NCI-H345 treated with DMSO at 0.1 percent for 48 hours (cell line): ENCODE results near the gene SBNO2.
A peak's percentile ranks its signal among the peaks of the same experiment; 100 is the strongest.
"Not testable (repeated sequence)": the region's sequence is repeated elsewhere in the genome, so short reads cannot be mapped to it uniquely, and the experiment has no call there.

ENCODE experiments used
- DNase-seq: peaks from one replicate; lab custom pipeline; 2025; ENCODE audit not compliant: unreplicated experiment; lab: John Stamatoyannopoulos, UW

Gene SBNO2

DNA sequence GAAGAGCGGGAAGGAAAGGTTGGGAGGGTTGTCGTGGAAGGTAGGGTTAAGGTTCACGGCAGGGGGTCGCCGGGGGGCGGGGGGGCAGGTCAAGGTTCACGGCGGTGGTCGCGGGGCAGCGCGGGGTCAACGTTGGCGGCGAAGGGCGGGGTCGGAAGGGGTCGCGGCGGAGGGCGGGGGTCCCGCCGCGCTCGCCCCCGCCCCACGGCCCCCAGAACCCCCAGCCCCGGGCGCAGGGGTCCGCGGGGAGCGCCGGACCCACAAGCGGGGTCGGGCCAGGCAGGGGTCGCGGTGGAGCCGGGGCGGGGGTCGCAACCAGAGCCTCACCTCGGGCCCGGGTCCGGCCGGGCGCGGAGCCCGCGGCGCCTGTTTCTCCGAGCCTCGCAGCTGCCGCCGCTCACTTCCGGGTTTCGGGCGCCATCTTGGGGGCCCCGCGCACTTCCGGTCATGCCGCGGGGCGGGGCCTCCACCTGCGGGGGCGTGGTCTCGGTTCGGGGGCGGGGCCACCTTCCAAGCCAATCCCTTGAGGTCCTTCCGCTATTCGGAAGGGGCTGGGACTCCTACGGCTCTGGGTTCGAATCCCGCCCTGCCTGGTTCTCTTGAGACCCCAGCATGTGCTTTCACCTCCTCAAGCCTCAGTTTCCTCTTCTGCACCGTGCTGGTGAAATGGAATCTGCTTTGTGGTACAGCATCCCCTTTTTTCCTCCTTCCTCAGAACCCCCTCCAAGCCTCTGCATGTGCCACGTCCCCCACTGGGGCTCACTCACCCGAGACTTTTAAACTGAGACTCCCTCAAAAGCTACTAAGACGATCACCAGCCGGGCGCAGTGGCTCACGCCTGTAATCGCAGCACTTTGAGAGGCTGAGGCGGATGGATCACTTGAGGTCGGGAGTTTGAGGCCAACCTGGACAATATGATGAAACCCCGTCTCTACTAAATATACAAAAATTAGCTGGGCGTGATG lies at the start of gene SBNO2:
TSS of gene SBNO2 (minus strand) at position 424 of the 965 bp plus-strand sequence. CDS start 19,992 bp downstream, outside the sequence.
- peak; percentile 31 for DNase-seq

DNA sequence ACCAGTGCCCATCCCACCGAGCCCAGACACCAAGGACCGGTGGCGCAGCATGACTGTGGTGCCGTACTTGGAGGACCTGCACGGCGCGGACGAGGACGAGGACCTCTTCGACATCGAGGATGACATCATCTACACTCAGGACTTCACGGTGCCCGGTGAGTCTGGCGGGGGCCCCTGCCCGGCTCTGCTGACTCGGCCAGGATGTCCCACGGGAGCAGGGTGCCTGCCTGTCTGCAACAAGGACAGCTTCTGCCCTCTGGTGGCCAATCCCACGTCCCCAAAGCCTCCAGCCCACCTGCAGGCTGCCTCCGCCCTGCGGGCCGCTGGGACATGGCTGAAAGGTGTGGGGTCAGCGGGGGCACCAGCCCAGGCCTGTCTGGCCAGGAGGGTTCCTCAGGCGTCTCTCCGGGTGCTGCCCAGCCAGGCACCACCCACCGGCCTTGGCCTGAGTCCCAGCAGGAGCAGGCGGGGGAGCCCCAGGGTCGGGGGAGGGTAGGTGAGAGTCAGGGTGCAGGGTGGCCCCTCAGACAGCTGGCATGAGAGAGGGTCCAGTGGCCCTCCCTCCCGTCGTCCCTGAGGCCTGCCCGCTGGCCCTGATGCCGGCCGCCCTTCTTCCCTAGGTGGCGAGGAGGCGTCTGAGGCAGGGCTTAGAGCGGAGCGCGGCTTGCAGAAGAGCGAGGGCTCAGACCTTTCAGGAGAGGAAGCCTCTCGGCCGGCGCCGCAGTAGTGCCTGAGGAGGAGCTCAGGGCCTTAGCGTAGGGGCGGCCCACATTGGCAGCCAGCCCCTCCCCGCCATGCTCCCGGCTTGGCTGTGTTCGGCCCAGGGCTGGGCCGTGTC lies 49.2 kb upstream of the SBNO2 start:
- no peak for DNase-seq

DNA sequence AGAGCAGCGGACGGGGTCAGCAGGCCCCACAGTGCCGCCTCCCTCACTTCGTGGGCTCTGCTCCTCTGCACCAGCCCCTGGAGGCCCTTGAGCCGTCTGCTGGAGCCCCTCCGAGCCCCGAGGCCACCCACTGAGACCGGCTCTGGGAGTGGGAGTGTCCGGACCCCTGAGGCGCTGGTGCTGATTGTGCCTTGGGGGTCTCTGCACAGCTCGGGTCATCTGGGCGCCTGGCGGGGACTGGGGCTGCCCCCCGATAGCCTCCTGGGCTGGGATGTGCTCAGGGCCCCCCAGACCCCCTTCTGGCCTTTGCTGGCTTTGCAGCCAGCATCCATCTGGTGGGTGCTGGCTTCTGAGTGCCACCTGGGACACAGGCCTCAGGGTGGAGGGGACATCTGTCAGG lies 48.3 kb upstream of the SBNO2 start:
- no peak for DNase-seq

- no peak for DNase-seq
Measured at GRCh38 chr19:1221904-1222255, 47.8 kb upstream of the SBNO2 start.

DNA sequence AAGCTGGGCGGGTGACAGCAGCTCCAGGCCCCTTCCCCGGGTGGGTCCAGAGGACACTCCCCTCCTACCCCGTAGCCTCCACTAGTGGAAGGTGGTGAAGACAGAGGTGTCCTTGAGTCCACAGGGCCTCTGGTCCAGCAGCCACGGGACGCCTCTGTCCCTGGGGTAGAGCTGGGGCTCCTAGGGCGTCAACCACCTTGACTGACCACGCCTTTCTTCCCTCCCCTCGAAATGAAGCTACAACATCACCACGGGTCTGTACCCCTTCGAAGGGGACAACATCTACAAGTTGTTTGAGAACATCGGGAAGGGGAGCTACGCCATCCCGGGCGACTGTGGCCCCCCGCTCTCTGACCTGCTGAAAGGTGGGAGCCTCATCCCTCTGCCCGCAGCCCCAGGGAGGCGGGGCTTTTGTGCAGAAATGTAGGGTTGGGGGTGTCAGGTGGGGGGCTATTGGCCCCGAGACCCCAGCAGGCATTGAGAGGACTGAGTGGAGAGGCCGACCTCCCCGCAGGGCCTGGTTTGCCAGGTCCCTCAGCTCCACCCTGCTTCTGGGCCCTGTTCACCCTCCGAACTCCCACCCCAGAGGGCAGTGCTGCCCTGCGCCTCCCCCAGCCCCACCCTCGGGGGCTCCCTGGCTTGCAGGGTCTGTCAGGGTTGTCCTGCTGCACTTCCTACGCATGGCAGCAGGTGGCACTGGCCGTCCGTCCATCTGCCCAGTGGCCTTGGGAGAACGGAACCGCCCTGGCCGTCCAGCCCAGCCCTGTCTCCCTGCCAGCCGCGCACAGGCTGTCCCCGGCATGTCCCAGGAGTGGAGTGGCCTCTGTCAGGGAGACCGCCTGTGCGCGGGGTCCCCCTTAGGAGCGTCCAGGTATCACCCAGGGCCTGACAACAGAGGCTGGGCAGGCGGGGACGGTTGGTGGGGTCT lies 47.2 kb upstream of the SBNO2 start:
- no peak for DNase-seq

DNA sequence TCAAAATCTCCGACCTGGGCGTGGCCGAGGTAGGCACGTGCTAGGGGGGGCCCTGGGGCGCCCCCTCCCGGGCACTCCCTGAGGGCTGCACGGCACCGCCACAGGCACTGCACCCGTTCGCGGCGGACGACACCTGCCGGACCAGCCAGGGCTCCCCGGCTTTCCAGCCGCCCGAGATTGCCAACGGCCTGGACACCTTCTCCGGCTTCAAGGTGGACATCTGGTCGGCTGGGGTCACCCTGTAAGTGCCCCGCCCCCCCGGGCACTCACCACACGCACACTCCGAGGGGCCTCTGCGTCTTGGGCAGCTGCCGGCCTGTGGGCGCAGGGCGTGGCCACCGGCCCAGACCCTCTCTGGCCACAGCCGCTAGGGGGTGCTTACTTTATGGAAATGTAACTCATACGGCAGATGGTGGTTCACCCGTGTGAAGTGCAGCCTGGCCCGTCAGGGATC lies 46.4 kb upstream of the SBNO2 start:
- DNase-seq, result no peak

- DNase-seq, result no peak
Measured at GRCh38 chr19:1219786-1220476, 45.9 kb upstream of the SBNO2 start.

DNA sequence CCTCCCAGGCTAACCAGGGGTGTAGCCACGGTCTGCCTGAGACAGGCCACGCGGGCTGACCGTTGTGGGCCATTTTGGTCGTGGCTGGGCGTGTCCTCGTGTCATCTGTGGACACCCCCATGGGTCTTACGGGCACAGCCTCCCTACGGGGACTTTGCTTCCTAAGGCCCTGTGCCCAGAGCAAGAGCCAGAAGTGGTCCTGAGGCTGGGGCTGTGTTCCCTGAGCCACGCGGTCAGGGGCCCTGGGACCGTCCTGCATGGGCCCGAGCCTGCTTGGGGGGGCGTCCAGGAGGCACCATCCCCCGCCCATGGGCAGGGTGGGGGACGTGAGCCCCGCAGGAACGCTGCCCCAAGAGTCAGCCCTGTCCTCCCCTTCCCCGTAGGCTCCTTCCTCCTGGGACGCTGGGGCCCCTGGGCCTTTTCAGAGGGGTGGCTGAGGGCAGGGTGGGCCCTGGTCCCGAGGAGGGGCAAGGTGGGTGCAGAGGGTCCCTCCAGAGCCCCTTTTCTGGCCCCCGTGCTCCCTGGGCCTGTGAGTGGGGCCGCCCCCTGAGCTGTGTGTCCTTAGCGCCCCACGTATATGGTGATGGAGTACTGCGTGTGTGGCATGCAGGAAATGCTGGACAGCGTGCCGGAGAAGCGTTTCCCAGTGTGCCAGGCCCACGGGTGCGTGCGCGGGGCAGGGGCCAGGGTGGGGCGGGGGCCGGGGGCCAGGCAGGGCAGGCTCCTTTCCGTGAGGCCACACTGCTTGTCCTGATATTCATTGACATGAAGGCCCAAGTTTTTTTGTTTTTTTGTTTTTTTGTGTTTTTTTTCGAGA lies 44.9 kb upstream of the SBNO2 start:
- DNase-seq, result no peak

GRCh38 chr19:1217366-1217765 lies 43.3 kb upstream of the SBNO2 start:
- DNase-seq, result no peak

GRCh38 chr19:1216756-1217155 lies 42.7 kb upstream of the SBNO2 start:
- DNase-seq, result no peak

DNA sequence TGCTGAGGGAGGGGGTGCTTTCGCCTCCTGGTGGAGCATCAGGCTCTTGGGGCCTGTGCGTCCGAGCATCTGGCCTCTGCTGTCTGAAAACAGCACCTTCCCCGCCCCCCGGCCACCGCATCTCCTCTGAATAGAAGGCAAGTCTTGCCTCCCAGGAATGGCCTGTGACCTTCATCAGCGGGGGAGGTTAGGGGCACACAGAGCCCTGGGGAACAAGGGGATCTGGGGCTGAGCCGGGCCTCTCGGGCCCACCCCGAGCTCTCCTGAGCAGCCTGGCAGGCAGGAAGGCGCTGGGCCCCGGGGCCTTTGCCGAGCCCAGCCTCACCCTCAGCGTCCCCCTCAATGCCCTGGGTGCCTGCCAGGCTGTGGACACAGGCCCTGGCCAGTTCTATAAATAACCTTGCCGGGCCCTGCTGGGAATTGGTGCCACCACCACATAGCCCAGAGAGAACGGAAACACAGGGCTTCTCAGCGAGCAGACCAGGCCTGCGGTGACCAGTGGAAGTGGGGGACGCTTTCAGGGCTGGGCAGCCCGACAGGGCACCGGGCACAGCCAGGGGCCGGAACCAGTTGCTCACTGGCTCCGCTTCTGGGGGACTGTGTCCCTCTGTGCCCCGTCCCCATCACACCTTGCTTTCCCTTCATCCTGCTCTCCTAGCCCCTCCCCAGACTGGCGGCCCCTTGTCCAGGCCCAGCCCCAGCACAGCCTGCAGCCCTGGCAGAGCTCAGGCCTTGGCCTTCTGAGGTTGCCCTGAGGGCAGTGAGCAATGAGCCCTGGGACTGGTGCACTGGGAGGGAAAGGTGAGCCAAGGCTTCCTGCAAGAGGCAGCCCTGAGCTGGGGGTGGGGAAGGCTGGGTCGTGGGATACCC lies 41.0 kb upstream of the SBNO2 start:
- DNase-seq, result no peak

DNA sequence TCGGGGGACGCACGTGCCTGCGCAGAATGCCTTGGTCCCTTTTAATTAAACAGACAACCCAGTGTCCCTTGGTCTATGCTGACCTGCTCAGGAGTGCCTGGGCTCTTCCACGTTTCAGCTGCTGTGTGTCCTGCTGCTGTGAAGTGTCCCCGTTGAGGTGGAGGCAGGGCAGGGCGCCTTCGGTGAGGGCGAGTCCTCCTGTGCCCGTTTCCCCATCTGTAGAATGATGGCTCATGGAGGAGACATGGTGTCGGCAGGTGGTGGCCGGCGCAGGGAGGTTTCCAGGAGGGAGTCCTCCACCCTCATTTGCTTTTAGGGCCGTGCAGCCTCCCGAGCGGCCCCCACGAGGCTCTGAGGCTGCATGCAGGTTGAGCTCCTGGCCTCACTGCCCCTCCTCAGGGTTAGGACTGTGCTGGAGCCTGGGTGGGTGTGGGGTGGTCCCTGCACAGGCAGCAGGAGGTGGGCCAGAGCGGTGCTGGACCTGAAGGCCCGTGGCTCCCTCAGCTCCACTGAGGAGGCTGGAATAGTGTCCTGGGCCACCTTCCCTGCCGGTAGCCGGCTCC lies 40.3 kb upstream of the SBNO2 start:
- no peak for DNase-seq

DNA sequence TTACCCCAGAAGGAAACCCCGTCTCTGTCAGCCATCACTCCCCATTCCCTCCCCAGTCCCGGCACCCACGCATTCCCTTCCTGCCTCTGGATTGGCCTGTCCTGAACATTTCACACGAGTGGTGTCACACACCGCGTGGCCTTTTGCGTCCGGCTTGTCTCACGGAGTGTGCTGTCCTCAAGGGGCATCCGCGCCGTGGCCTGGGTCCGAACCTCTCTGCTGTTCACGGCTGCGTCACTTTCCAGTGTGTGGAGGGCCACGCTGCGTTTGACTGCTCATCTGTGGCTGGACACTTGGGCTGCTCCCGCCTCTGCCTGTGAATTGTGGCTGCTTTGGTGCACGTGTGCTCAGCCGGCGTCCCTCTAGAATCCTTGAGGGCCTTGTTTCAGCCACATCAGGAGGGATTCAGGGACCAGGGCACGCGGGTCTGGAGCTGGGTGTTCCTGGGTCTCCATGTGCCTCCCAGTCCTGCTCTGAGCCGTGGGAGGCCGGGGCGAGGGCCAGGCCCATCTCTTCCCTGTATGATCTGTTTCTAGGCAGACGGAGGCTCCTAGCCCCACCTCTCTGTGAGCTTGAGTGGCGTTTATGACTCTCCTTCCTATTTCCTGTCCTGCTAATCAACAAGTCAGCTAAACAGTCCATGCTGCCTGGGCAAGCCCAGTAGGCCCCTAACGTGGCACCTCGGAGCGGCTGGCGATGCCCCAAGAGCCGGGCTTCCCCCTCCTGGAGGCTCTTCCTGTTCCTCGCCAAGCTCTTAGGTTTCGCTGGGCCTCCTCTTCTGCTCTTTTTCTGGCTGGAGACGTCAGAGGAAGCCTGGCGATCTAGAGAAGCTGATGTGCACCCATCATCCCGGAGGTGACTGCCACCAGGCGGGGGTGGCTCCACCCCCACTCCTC lies 39.6 kb upstream of the SBNO2 start:
- no peak for DNase-seq

DNA sequence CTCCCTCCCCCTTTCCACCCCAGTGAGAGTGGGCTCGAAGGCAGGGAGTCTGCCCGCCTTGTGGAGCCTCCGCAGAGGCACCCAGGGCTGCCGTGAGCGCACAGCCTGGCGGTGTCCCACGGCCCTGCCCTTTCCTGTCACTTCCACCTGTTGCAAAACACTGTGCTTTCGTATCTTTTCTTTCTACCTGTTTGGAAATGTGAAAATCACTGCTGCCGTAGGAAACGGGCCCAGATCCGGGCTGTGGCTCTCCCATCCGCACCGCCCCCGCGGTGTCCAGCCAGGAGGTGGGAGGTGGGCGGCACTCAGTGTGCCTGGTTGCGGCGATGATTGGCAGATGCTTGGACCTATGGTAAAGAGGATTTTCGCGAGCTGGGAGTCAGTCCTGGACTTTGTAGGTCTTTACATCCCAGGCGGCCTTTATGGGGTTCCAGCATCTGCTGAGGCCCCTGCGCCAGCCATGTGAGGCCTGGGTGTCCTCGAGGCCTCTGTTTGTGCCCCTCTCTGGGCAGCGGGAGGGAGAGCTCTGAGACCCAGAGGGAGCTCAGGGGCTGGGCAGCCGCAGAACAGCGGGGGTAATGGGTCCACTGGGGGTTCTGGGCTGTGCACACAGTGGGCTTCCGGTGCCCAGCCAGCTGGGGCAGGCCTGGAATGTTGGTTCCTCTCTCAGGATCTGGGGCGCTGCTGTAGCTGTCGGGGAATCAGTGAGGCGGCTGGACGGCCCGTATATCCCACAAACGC lies 37.6 kb upstream of the SBNO2 start:
- DNase-seq, result no peak

GRCh38 chr19:1210227-1210538 lies 36.1 kb upstream of the SBNO2 start:
- no peak for DNase-seq

DNA sequence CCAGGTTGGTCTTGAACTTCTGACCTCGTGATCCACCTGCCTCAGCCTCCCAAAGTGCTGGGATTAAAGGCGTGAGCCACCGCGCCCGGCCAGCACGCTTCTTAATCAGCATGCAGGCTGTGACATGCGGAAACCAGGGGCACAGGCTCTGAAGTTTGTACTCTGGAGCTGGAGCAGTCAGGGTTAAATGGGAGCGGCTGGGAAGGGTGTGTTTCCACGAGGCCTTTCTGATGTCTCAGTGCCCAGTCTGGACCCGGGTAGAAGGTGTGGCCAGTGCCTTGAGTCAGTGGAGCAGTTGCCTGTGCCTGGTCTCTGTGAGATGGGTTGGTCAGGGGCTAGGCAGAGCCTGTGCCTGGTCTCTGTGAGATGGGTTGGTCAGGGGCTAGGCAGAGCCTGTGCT lies 34.8 kb upstream of the SBNO2 start:
- DNase-seq, result not testable (repeated sequence)
